HEK293T (cell line): ENCODE results near the gene UTF1.

Experiments used
- CTCF ChIA-PET: fragments of 350-600 bp; formaldehyde crosslinking; extraction: SDS; loops from one replicate; lab custom pipeline; 2021; ENCODE audit warnings: antibody characterized with exemption, inconsistent platforms; lab: Yijun Ruan, JAX
- POLR2A ChIA-PET: fragments of 350-600 bp; formaldehyde crosslinking; extraction: SDS; loops from one replicate; lab custom pipeline; 2020; ENCODE audit warnings: antibody characterized with exemption, inconsistent platforms; lab: Yijun Ruan, JAX
- DNase-seq: peaks from one replicate; pipeline ENCODE4 v3.0.0; 2012; ENCODE audit warnings: mixed read lengths; ENCODE audit errors: extremely low spot score
- ARNT ChIP-seq: fragments of 450-650 bp; IDR thresholded peaks from 2 replicates; pipeline ENCODE4 v1.6.1; 2017; ENCODE audit warnings: mild to moderate bottlenecking
- BHLHE40 ChIP-seq: fragments of 450-650 bp; IDR thresholded peaks from 2 replicates; pipeline ENCODE4 v1.6.1; 2016; ENCODE audit warnings: mild to moderate bottlenecking, moderate library complexity, borderline replicate concordance
- CTBP1 ChIP-seq: fragments of 450-650 bp; IDR thresholded peaks from 2 replicates; pipeline ENCODE4 v1.6.1; 2016; ENCODE audit warnings: borderline replicate concordance
- ELF4 ChIP-seq: fragments of 450-650 bp; IDR thresholded peaks from 2 replicates; pipeline ENCODE4 v1.6.1; 2017; ENCODE audit warnings: antibody characterized with exemption
- FOXA1 ChIP-seq: fragments of 450-650 bp; IDR thresholded peaks from 2 replicates; pipeline ENCODE4 v1.6.1; 2016; ENCODE audit warnings: mild to moderate bottlenecking
- FOXK2 ChIP-seq: fragments of 450-650 bp; IDR thresholded peaks from 2 replicates; pipeline ENCODE4 v1.6.1; 2016; ENCODE audit warnings: mild to moderate bottlenecking
- FOXM1 ChIP-seq: fragments of 450-650 bp; IDR thresholded peaks from 2 replicates; pipeline ENCODE4 v1.6.1; 2017; ENCODE audit warnings: mild to moderate bottlenecking, borderline replicate concordance
- HDGF ChIP-seq: fragments of 450-650 bp; IDR thresholded peaks from 2 replicates; pipeline ENCODE4 v1.6.1; 2017; ENCODE audit warnings: antibody characterized with exemption, borderline replicate concordance
- L3MBTL2 ChIP-seq: fragments of 450-650 bp; conservative IDR thresholded peaks from 2 replicates; pipeline ENCODE4 v1.6.1; 2016; ENCODE audit warnings: mild to moderate bottlenecking
- LEF1 ChIP-seq: fragments of 450-650 bp; IDR thresholded peaks from 2 replicates; pipeline ENCODE4 v1.6.1; 2017; ENCODE audit warnings: mild to moderate bottlenecking, borderline replicate concordance
- NFRKB ChIP-seq: fragments of 450-650 bp; IDR thresholded peaks from 2 replicates; pipeline ENCODE4 v1.6.1; 2016; ENCODE audit warnings: mild to moderate bottlenecking, moderate library complexity
- SP1 ChIP-seq: fragments of 450-650 bp; IDR thresholded peaks from 2 replicates; pipeline ENCODE4 v1.6.1; 2017
- SUZ12 ChIP-seq: fragments of 450-650 bp; IDR thresholded peaks from 2 replicates; pipeline ENCODE4 v1.6.1; 2016; ENCODE audit warnings: mild to moderate bottlenecking
- TARDBP ChIP-seq: fragments of 450-650 bp; IDR thresholded peaks from 2 replicates; pipeline ENCODE4 v1.6.1; 2016
- ZNF384 ChIP-seq: fragments of 450-650 bp; IDR thresholded peaks from 2 replicates; pipeline ENCODE4 v1.6.1; 2016
- TF ChIP-seq, protein P1 (sequence below): fragments of 450-650 bp; IDR thresholded peaks from 2 replicates; pipeline ENCODE4 v1.6.1; 2016

The UTF1 gene

DNA sequence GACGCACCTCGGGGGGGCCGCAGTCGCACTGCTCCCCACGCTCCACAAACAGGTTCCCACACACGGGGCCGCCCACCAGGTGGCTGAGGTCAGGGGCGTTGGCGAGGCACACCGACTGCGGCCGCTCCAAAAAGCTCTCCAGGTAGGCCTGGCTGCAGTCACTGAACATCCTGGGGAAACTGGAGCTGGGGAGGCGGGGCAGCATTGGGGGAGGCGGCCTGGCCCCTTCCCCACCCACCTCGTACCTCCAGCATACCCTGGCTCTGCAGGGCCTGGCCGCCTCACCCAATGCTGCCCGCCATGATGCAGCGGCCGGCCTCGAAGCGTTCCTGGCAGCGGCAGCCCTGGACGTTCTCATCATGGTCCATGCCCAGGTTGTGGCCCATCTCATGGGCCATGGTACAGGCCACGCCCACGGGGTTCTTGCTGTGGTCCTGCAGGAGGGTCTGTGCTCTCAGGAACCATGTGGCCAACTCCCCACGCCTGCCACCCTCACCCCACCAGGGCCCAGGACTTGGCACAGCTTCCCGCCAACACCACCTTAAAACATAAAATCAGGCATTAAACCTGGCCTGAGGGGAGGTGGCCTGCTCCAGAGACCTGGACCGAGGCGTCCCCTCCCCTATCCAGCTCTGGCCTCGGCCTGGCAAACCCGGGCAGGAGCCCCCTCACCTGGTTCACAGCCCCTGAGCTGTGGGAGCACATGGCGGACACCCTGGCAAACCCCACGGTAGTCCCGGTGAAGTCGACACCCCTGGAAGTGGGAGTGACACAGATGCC, 41.7 kb downstream of the UTF1 start:
- no peak for DNase-seq
- POLR2A ChIA-PET: no interaction called here
- TF ChIP-seq CTBP1 (no peak), BHLHE40 (no peak), ELF4 (no peak), L3MBTL2 (no peak), SP1 (no peak), FOXA1 (no peak), LEF1 (no peak), ZNF384 (no peak), FOXM1 (no peak), TARDBP (no peak), SUZ12 (no peak), FOXK2 (no peak), ARNT (no peak), NFRKB (no peak), HDGF (no peak)
- TF ChIP-seq, protein P1, sequence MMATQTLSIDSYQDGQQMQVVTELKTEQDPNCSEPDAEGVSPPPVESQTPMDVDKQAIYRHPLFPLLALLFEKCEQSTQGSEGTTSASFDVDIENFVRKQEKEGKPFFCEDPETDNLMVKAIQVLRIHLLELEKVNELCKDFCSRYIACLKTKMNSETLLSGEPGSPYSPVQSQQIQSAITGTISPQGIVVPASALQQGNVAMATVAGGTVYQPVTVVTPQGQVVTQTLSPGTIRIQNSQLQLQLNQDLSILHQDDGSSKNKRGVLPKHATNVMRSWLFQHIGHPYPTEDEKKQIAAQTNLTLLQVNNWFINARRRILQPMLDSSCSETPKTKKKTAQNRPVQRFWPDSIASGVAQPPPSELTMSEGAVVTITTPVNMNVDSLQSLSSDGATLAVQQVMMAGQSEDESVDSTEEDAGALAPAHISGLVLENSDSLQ: no peak
- CTCF ChIA-PET: no interaction called here

DNA sequence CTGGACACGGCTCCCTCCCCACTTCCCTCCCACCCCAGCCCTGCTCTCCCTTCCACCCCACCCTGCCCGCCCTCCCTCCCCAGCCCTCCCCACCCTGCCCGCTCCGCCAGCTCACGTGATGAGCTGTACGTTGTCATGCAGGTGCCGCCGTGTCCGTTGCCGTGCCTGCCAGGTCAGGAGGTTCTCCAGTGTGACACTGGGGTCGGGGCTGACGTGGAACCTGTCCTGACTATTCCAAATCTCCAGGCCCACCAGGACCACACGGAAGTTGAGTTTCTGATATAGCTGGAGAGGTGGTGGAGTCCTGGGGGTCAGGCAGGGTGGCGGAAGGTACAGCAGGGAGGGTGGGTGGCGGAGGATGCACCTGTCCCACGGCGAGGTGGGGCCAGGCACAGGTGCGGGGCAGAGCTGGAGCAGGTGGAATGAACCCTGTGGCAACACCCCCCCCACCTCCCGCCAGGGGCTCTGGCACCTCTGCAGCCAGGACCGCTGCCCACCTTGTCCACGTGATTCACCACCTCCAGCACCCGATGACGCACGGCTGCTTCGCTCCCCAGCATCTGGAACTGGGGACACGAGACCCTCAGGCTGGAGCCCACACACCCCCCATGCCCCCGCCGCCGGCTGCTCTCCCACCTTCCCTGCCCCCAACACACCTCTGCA, 42.4 kb downstream of the UTF1 start:
- TF ChIP-seq SUZ12: no peak
- CTCF ChIA-PET: no interaction called here
- POLR2A ChIA-PET: no interaction called here
- no peak for DNase-seq

DNA sequence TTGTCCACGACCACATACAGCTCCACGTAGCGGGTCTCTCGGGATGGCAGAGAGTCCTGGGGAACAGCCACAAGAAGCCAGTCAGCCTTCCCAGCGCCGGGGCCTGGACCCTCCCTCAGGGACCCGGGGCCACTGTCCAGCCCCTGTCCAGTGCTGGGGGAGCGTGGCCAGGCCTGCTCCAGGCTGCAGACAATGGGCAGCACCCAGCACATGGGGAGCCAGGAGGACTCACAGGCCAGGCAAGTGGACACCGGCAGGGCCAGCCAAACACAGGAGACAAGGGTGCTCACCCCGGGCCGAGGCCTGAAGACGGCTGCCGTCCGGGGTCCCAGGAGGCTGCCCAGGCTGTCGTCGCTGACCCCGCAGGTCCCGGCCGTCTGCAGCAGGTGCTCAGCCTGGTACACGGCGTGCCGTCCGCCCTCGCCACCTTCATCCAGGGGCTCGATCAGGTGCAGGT, 43.0 kb downstream of the UTF1 start:
- ChIA-PET CTCF (no interaction called here), POLR2A (no interaction called here)
- no peak for TF ChIP-seq BHLHE40
- no peak for TF ChIP-seq L3MBTL2
- no peak for DNase-seq

DNA sequence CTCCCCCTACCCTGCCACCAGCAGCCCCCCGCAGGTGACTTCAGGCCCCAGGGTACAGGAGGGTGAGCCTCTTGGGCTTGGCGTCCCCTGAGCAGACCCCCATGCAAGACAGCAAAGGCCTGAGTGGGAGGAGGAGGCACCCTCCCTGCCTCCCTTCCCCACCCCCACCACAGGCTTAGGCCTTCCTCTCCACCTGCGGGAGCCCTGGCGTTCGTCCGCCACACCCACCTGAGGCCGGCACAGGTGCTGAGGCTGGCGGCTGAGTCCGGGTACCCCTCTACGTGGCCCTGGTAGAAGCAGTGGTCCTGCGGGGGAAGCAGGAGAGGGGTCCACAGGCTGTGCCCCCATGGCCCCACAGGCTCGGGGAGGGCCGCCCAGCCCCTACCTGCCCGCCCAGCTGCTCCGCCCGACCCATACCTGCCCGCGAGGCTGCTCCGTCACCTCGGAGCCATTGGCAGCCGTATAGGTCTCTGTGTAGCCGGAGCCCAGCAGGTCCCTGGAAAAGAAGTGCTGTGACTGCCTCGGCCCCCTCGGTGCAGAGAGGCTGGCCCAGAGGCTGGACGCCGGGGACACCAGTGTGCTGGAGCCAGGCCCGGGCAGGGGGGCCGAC, 43.6 kb downstream of the UTF1 start:
- CTCF ChIA-PET: no interaction called here
- DNase-seq: no peak
- no peak for TF ChIP-seq HDGF
- TF ChIP-seq L3MBTL2: no peak
- TF ChIP-seq, protein P1: no peak
- TF ChIP-seq CTBP1: no peak
- TF ChIP-seq FOXA1: no peak
- POLR2A ChIA-PET: no interaction called here

DNA sequence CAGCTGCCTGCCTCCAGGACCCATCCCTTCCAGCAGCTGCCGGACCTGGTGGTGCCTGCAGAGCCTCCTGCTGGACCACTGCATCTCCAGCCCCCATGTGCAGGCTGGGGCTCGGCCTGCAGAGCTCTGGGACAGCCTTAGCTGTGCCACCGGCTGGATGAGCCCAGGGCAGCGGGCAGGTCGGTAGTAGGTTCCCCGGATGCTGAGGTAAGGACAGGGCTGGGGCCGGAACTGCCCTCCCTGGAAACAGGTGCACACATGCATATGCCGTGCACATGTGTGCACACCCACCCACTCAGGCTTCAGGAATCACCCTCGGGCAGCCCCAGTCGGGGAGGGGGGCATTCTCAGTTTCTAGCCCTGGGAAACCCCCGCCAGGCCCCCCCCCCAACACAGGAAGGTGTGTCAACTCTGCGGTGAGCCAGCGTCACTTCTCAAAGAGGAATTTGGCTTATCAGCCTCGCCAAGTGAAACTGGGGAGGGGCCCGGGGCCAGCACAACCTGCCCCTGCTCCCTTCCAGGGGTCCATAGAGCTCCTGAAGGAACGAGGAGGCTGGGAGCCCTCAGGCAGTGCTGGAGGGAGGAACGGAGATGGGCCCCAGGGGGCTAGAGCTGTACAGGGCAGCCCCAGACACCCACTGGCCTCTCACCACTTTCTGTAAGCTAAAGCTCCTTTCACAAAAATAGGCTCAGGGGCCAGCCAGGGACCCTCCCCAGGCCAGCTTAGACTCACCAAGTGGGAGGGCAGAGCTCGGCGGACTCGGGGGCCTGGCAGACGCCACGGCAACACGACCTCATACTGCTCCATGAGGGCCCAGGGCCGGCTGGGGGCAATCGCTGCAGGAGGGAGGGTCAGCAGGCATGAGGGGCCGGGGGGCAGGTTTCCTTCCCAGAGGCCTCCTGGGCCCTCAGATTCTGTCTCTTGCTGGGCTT, 45.0 kb downstream of the UTF1 start:
- POLR2A ChIA-PET: no interaction called here

DNA sequence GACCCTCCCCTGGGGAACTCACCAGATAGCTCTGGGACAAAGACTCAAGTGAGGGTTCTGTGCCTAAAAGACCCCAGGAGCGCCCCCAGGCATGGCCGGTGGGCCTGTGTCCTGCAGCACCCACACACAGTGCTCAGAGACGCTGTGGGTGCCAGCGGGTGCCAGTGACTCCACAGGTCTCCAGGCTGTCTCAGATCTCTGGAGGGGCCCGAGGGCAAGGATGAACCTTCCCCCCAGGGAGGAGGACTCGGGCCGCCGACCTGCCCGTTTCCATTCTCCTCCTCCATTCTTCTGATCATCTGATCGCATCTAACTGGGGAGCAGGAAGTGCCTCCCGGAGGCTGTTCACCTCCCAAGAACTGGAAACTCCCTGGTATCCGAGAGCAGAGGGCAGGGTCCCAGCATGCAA, 45.7 kb downstream of the UTF1 start:
- CTCF ChIA-PET: no interaction called here
- no peak for DNase-seq
- POLR2A ChIA-PET: no interaction called here
- no peak for TF ChIP-seq ELF4
- TF ChIP-seq LEF1: no peak
- TF ChIP-seq ZNF384: no peak
- TF ChIP-seq L3MBTL2: no peak
- TF ChIP-seq SP1: no peak
- TF ChIP-seq ARNT: no peak
- no peak for TF ChIP-seq NFRKB
- TF ChIP-seq, protein P1: no peak
- no peak for TF ChIP-seq HDGF
- TF ChIP-seq SUZ12: no peak
- no peak for TF ChIP-seq CTBP1
- TF ChIP-seq FOXK2: no peak
- TF ChIP-seq BHLHE40: no peak
- TF ChIP-seq FOXM1: no peak
- TF ChIP-seq FOXA1: no peak

More for the DNA sequence above, 45.0 kb downstream of the UTF1 start:
- CTCF ChIA-PET: no interaction called here
- no peak for TF ChIP-seq TARDBP
- DNase-seq: no peak
